Stomach (tissue), 4 donors: ENCODE data around the gene LIPH.

Experiments used
- CTCF ChIP-seq, 7 experiments: fragments of 450-650 bp in 4 of 7; fragments of 200-600 bp in 3 of 7; sonication (generic) in 3 of 7; IDR thresholded peaks; one replicate each; pipeline ENCODE4 v1.5.1; 2016 to 2019; ENCODE audit warnings: antibody characterized with exemption in 7 of 7, control low read depth in 2 of 7, mild to moderate bottlenecking in 1 of 7
- EP300 ChIP-seq: sonication (generic); formaldehyde crosslinking; IDR thresholded peaks from one replicate; pipeline ENCODE4 v1.6.1; 2017; ENCODE audit warnings: antibody characterized with exemption
- POLR2A ChIP-seq, 4 donors: fragments of 450-650 bp; IDR thresholded peaks; one replicate each; pipeline ENCODE4 v1.6.1; 2016; ENCODE audit warnings: antibody characterized with exemption in 4 of 4, control low read depth in 2 of 4, mild to moderate bottlenecking in 1 of 4, moderate library complexity in 1 of 4
- POLR2AphosphoS5 ChIP-seq, 3 donors: sonication (generic); formaldehyde crosslinking; IDR thresholded peaks; one replicate each; pipeline ENCODE4 v1.6.1; 2016; ENCODE audit warnings: antibody characterized with exemption in 3 of 3

GRCh38 chr3:185583925-185584324, 31.5 kb upstream of the LIPH start:
- no peak for TF ChIP-seq CTCF (IDR thresholded peaks at IDR 0.05)
- no peak for TF ChIP-seq POLR2AphosphoS5 (IDR thresholded peaks at IDR 0.05)
- TF ChIP-seq POLR2A (IDR thresholded peaks at IDR 0.05): no peak
- TF ChIP-seq EP300: no peak
